BLaER1 treated with 17β-estradiol and CSF1 and Interleukin-3, amounts not matched to agents 10 nM and 100 nM (cell line): ENCODE results near the gene RANBP1.

Experiments
- H3K27ac ChIP-seq, 11 experiments: shearing (Covaris generic); formaldehyde crosslinking; 2 replicates each; pipeline ENCODE4 v1.8.1; 2022
- H3K27me3 ChIP-seq, 11 experiments: shearing (Covaris generic); formaldehyde crosslinking; 2 replicates each; pipeline ENCODE4 v1.8.1; 2022
- H3K36me3 ChIP-seq, 11 experiments: shearing (Covaris generic); formaldehyde crosslinking; 2 replicates each; pipeline ENCODE4 v1.8.1; 2022
- H3K4me1 ChIP-seq, 10 experiments: shearing (Covaris generic); formaldehyde crosslinking; 2 replicates each; pipeline ENCODE4 v1.8.1; 2022
- H3K4me2 ChIP-seq, 11 experiments: shearing (Covaris generic); formaldehyde crosslinking; 2 replicates each; pipeline ENCODE4 v1.8.1; 2022
- H3K4me3 ChIP-seq, 10 experiments: shearing (Covaris generic); formaldehyde crosslinking; 2 replicates each; pipeline ENCODE4 v1.8.1; 2022
- H3K9ac ChIP-seq, 11 experiments: shearing (Covaris generic); formaldehyde crosslinking; 2 replicates each; pipeline ENCODE4 v1.8.1; 2022
- H3K9me3 ChIP-seq, 11 experiments: shearing (Covaris generic); formaldehyde crosslinking; replicated peaks in 1 of 11; 2 replicates each; pipeline ENCODE4 v1.8.1; 2022
- H4K20me1 ChIP-seq, 11 experiments: shearing (Covaris generic); formaldehyde crosslinking; 2 replicates each; pipeline ENCODE4 v1.8.1; 2022
- Cebpa-rat ChIP-seq, 11 experiments: shearing (Covaris generic); IDR thresholded peaks; 2 replicates each; pipeline ENCODE4 v1.8.1; 2022

RANBP1 gene

DNA sequence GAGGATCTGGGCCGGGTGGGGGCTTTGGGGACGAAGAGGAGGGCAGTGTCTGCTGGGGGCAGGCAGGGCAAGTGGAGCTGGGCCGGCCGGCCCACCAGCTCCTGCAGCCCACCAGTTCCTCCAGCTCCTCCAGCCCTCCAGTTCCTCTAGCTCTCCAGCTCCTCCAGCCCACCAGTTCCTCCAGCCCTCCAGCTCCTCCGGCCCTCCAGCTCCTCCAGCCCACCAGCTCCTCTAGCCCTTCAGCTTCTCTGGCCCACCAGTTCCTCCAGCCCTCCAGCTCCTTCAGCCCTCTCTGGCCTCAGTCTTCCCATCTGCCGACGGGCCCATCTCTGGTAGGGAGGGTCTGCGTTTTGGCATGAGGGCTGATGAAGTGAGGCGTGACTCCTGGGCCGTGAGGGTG is 44.1 kb downstream of the RANBP1 start:
- H3K27ac ChIP-seq: peak overlapping the region in 4 of 11 experiments; percentile 6 to 75 (median 44); a peak in 6 of 22 replicates
- no peaks in the 10 kb centered on the region for H3K36me3 ChIP-seq
- no peaks in the 10 kb centered on the region for H3K9me3 ChIP-seq
- peaks cover 0 to 34% (median 0%) of the 10 kb centered on the region in 11 experiments; a peak in 2 of 22 replicates for H4K20me1 ChIP-seq
- H3K27me3 ChIP-seq: peaks cover 0 to 28% (median 0%) of the 10 kb centered on the region in 11 experiments; a peak in 4 of 22 replicates
- H3K4me1 ChIP-seq: peaks cover 30 to 71% (median 70%) of the 10 kb centered on the region in 10 experiments
- TF ChIP-seq Cebpa-rat (IDR thresholded peaks at IDR 0.05): no peak
- H3K4me2 ChIP-seq: peak overlapping the region in 9 of 11 experiments; percentile 79 to 97 (median 91); a peak in 18 of 22 replicates
- peak overlapping the region in 2 of 10 experiments; percentile 41 to 50; a peak in 4 of 20 replicates for H3K4me3 ChIP-seq
- H3K9ac ChIP-seq: peak overlapping the region in 4 of 11 experiments; percentile 62 to 76 (median 72); a peak in 8 of 22 replicates

DNA sequence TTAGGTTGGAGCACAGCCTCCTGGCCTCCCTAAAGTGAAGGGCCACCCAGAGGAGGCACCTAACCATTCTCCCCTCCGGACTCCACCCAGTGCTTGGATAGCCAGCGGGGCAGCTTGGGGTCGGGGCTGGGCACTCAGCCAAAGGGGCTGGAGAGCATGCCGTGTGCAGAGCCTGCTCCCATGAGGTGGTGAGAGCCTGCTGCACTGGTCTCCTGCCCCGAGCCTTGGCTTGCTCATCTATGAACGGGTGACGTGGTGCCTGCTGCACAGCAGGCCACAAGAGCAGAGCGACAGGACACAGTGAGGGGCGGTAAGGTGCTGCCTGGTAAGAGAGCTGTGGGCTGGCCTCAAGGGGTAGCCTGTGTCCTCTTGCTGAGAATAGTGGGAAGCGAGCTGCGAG is 49.0 kb downstream of the RANBP1 start:
- H3K27me3 ChIP-seq: peaks cover 0 to 8% (median 0%) of the 10 kb centered on the region in 11 experiments; a peak in 4 of 22 replicates
- no peak overlapping the region for H3K4me2 ChIP-seq
- H3K27ac ChIP-seq: no peak overlapping the region
- H3K9ac ChIP-seq: no peak overlapping the region
- TF ChIP-seq Cebpa-rat (IDR thresholded peaks at IDR 0.05): no peak
- H3K36me3 ChIP-seq: no peaks in the 10 kb centered on the region
- peaks cover 0 to 50% (median 45%) of the 10 kb centered on the region in 10 experiments; a peak in 16 of 20 replicates for H3K4me1 ChIP-seq
- no peak overlapping the region for H3K4me3 ChIP-seq
- H4K20me1 ChIP-seq: no peaks in the 10 kb centered on the region; a peak in 1 of 22 replicates
- H3K9me3 ChIP-seq: no peaks in the 10 kb centered on the region

DNA sequence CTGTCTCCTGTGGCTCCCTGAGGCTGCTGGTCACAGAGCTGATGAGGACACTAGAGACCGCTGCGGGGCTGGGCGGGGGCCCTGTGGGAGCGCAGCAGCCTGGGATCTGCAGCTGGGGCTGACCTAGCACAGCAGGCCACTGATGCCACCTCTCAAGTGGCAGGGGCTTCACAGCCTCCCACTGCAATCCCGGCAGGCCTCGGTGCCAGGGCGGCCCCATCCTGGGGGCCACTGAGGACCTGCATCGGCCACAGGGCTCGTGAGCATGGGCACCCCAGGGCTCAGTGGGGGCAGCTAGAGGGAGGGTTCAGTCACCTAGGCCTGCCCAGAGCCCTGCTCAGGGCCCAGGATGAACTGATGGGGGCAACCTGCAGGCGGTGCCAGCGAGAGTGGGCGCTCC is 49.5 kb downstream of the RANBP1 start:
- H3K4me2 ChIP-seq: no peak overlapping the region
- no peak for TF ChIP-seq Cebpa-rat (IDR thresholded peaks at IDR 0.05)
- no peak overlapping the region for H3K4me3 ChIP-seq
- no peaks in the 10 kb centered on the region for H3K9me3 ChIP-seq
- H4K20me1 ChIP-seq: no peaks in the 10 kb centered on the region; a peak in 1 of 22 replicates
- no peak overlapping the region for H3K27ac ChIP-seq
- H3K9ac ChIP-seq: peak overlapping the region in 1 of 11 experiments; percentile 18; a peak in 1 of 22 replicates
- H3K4me1 ChIP-seq: peaks cover 0 to 47% (median 39%) of the 10 kb centered on the region in 10 experiments; a peak in 16 of 20 replicates
- H3K36me3 ChIP-seq: no peaks in the 10 kb centered on the region
- peaks cover 0 to 2% (median 0%) of the 10 kb centered on the region in 11 experiments; a peak in 2 of 22 replicates for H3K27me3 ChIP-seq

DNA sequence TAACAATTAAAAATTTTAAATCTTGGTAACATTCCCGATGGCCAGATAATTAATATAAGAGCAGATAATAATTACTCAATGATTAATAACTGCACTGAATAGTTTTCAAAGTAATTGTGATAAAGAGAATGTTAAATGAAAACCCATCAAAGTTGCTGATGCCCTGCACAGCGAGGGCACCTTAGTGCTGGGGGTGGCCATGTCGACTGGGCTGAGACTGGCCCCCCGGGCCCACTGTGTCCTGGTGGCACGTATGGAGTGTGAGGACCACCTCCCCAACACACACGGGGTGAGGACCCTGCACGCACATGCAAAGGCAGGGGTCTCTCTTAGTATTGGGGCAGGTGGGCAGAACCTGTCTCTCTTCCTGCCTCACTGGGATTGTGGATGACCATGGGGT is 50.0 kb downstream of the RANBP1 start:
- Histone ChIP-seq H3K27ac (no peak overlapping the region), H3K4me2 (no peak overlapping the region), H3K9ac (no peak overlapping the region), H4K20me1 (no peaks in the 10 kb centered on the region; a peak in 1 of 22 replicates), H3K9me3 (no peaks in the 10 kb centered on the region), H3K36me3 (no peaks in the 10 kb centered on the region), H3K4me3 (no peak overlapping the region), H3K4me1 (peaks cover 0 to 43% (median 34%) of the 10 kb centered on the region in 10 experiments; a peak in 16 of 20 replicates), H3K27me3 (no peaks in the 10 kb centered on the region)
- no peak for TF ChIP-seq Cebpa-rat (IDR thresholded peaks at IDR 0.05)

DNA sequence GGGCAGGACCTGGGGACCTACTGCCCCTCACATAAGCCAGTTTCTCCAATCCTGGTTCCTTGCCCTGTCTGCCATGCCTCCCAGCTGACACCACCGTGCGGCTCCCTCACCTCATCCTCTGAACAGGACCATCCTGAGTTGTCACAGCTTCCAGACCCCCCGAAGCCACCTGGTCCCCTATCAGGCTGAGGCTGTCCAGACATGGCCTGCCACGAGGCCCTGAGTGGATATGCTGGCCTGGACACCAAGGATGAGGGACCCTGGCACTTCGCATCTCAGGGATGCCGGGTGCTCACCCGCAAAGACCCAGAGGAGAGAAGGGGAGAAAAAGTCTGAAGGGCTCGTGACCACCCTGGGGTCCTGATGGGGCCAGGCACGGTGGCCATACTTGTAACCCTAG is 50.8 kb downstream of the RANBP1 start:
- Histone ChIP-seq H3K4me2 (no peak overlapping the region), H3K27ac (no peak overlapping the region)
- TF ChIP-seq Cebpa-rat (IDR thresholded peaks at IDR 0.05): no peak

DNA sequence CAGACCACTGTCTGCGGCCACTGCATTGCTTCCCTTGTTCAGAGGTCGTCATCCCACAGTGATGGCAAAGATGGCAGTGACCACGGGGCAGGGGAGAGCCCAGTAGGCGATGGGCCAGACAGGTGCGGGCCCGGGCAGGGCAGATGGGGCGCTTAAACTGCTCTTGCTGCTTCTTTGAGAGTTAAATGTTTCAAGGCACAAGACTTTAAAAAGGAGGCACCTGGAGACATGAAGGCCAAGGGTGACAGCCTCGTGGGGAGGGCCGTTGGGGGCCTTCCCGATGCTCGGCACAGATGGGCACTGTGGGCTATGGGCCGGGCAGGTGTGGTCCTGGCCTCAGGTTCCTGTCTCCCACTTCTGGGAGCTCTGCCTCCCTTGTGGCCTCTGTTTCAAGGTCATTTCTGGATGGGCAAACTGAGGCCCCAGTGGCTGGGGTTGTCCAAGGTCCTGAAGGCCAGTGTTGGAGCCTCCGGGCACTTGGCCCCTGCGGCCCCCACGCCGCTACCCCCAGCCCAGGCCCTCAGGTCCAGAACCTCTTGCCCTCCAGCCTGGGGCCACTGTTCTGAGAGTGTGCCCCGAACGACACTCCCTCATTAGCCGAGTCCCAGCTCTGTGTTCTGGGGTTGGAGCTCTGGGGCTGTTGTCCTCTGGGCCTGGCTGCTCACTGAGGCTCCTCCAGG is 51.9 kb downstream of the RANBP1 start:
- no peak for TF ChIP-seq Cebpa-rat (IDR thresholded peaks at IDR 0.05)
- peak overlapping the region in 1 of 11 experiments; percentile 6; a peak in 1 of 22 replicates for H3K9ac ChIP-seq
- H3K36me3 ChIP-seq: no peaks in the 10 kb centered on the region
- no peaks in the 10 kb centered on the region for H3K9me3 ChIP-seq
- H4K20me1 ChIP-seq: no peaks in the 10 kb centered on the region
- H3K27me3 ChIP-seq: no peaks in the 10 kb centered on the region
- H3K4me2 ChIP-seq: peak overlapping the region in 8 of 11 experiments; percentile 39 to 76 (median 65); a peak in 14 of 22 replicates
- no peak overlapping the region for H3K27ac ChIP-seq
- H3K4me1 ChIP-seq: peaks cover 0 to 41% (median 22%) of the 10 kb centered on the region in 10 experiments; a peak in 16 of 20 replicates
- no peak overlapping the region for H3K4me3 ChIP-seq

More for the DNA sequence above, 50.8 kb downstream of the RANBP1 start:
- no peaks in the 10 kb centered on the region for H4K20me1 ChIP-seq
- no peak overlapping the region for H3K4me3 ChIP-seq
- no peaks in the 10 kb centered on the region for H3K9me3 ChIP-seq
- no peaks in the 10 kb centered on the region for H3K36me3 ChIP-seq
- H3K9ac ChIP-seq: no peak overlapping the region
- H3K4me1 ChIP-seq: peaks cover 0 to 38% (median 26%) of the 10 kb centered on the region in 10 experiments; a peak in 16 of 20 replicates
- no peaks in the 10 kb centered on the region for H3K27me3 ChIP-seq

DNA sequence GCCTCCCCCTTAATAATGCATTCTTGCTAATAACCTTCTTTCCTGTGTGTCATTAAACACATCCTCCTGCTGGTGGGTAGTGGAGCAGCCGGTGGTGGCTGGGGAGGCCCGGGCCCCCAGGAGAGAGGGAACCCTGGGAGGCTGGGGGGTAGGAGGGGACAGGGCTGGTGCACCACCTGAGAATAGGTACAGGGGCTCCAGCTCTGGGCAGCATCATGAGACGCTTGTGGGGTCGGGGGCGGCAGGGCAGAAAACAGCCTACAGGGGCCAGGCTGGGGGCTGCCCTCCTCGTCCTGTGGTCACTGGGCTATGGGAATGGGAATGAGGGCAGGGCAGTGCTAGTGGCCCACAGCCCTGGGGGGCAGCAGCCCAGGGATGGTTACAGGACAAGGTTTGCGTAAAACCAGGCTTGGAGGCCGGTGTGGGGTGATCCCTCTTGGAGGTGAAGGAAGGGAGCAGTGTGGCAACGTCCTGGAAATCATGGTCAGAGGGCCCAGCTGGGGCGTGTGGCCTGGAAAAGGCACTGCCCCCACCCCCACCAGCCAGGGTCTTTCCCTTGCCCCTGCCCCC is 53.4 kb downstream of the RANBP1 start:
- no peaks in the 10 kb centered on the region for H3K27me3 ChIP-seq
- no peaks in the 10 kb centered on the region for H3K9me3 ChIP-seq
- H4K20me1 ChIP-seq: no peaks in the 10 kb centered on the region
- no peak for TF ChIP-seq Cebpa-rat (IDR thresholded peaks at IDR 0.05)
- H3K9ac ChIP-seq: no peak overlapping the region
- peak overlapping the region in 9 of 11 experiments; percentile 21 to 76 (median 64); a peak in 14 of 22 replicates for H3K4me2 ChIP-seq
- peaks cover 0 to 52% (median 27%) of the 10 kb centered on the region in 10 experiments; a peak in 16 of 20 replicates for H3K4me1 ChIP-seq
- H3K4me3 ChIP-seq: no peak overlapping the region
- no peaks in the 10 kb centered on the region for H3K36me3 ChIP-seq
- H3K27ac ChIP-seq: no peak overlapping the region

DNA sequence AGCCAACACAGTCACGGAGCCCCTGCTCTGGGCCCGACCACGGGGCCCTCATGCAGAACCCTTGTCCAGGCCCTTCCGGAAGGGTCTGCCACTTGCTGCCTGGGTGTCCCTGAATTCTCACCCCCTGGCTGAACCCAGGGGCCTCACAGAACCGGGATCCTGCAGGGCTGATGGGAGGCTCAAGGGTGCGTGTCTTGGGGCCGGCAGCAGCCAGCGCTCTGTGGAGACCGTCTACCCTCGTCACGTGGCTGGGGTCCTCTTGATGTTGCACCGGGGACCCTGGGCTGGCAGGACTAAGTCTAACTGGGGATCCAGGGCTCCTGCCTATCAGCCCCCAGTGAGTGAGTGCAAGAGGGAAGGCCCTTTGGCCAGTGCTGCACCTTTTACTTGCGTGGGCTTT is 54.3 kb downstream of the RANBP1 start:
- H3K4me3 ChIP-seq: no peak overlapping the region
- H3K36me3 ChIP-seq: no peaks in the 10 kb centered on the region
- TF ChIP-seq Cebpa-rat (IDR thresholded peaks at IDR 0.05): no peak
- no peak overlapping the region for H3K9ac ChIP-seq
- no peaks in the 10 kb centered on the region for H3K9me3 ChIP-seq
- H3K4me1 ChIP-seq: peaks cover 0 to 61% (median 32%) of the 10 kb centered on the region in 10 experiments; a peak in 16 of 20 replicates
- H3K27ac ChIP-seq: no peak overlapping the region
- H3K27me3 ChIP-seq: no peaks in the 10 kb centered on the region
- no peaks in the 10 kb centered on the region for H4K20me1 ChIP-seq
- no peak overlapping the region for H3K4me2 ChIP-seq
